ENCODE measurements around the gene FGFRL1.

FGFRL1 gene

DNA sequence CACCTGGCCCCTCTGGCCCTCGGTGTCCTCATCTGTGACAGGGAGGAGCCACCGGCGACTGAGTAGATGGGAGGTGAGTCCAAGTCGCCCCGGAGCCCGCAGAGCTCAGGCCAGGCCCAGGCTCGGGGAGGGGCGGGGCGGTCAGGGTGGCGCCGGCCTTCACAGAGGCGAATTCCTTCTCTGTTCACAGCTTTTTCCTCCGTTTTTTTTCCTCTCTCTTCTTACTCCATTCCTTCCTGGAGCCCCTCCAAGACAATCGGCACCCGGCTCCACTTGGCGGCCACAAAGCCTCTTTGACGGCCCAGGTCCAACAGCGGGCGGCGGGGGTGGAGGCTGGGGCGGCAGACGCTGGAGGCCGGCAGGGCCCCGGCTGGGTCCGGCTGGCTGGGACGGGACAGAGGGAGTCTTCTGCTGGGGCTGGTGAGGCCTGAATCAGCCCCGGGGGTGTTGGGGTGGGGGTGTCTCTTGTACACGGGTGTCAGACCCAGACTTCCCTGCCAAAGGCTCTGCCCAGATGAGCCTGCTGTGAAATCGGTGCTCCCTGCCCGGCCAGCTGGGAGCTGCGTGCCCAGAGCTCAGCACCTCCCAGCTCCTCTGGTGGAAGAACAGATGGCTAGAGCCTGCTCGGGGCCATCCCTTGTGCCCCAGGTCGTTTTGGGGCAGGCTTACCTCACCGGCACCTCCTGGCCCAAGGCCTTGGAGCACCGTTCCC is 22.6 kb downstream of the FGFRL1 start:
- TF ChIP-seq GATA1 (IDR thresholded peaks at IDR 0.05; ENCODE audit: low read depth, low read length) (no peak), POLR2A (IDR thresholded peaks at IDR 0.05; ENCODE audit: low read length) (no peak)
- no peak for DNase-seq

DNA sequence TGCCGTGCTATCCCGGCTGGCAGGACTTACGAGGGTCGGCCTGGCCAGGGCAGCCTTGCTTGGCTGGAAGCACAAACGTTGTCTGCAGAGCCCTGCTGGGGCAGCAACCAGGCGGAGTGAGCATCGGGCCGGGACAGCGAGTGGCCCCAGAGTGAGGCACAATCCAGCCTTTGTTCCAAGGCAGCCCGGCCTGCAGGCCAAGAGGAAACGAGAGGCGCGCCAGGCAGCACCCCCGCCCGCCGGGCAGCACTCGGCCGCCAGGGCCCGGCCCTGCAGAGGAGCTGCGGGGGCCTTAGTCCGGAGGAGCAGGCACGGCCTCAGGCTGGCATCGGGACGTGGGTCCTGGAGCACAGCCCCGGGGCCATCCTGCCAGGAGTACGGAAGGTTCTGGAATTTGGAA is 24.1 kb downstream of the FGFRL1 start:
- no peak for DNase-seq
- TF ChIP-seq GATA1 (IDR thresholded peaks at IDR 0.05; ENCODE audit: low read depth, low read length) (no peak), POLR2A (IDR thresholded peaks at IDR 0.05; ENCODE audit: low read length) (no peak)

DNA sequence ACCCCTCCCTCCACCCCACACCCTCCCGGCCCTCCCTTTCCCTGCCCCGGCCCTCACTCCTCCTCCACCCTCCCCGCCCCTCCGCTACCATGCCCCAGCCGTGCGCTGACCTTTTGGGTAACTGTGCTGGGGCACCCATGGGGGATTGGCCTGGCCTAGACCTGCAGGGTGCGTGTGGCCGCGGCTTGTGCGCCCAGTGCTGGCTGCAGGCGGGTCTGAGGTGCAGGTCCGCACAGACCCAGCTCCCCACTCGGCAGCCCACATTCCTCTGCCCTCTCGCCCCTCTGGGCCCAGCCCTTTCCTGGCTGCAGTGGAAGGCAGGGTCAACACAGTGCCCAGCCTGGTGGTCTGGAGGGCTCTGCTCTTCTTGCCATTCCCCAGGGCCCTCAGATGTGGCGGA is 24.7 kb downstream of the FGFRL1 start:
- DNase-seq: no peak
- TF ChIP-seq POLR2A (IDR thresholded peaks at IDR 0.05; ENCODE audit: low read length): no peak
- no peak for TF ChIP-seq GATA1 (IDR thresholded peaks at IDR 0.05; ENCODE audit: low read depth, low read length)

DNA sequence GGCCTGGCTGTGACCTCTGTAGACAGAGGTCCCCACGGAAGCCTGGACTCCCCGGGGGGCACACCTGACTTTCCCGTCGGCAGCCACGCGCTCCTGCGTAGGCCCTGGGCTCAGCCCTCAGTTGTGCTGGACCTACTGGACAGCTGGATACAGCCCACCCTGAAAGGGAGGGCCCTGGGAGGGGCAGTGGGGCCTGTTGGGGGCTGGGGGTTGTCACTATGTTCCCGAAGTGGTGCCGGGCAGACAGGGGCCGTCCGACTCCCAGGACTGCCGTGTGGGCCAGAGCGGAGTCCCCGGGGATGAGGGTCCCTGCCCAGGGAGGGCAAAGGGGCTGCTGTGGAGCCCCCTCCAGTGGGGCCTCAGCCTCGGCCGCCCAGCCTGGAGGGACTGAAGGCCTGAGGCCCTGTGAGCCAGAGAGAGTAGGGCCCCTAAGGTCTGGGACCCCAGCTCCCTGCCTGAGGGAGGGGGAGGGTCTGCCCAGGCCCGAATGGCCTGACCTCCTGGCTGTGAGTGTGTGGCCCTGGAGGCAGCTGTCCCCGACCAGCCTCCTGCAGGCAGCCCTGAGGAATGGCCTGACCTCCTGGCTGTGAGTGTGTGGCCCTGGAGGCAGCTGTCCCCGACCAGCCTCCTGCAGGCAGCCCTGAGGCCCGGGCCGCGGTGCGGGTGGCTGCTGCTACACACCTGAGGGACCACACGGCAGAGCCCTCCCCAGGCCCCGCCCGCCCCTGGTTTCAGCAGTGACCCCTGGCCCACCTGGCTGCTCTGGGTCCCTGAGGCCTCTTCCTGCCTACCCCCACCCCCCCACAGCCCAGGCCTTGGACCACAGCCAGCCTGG is 25.8 kb downstream of the FGFRL1 start:
- TF ChIP-seq GATA1 (IDR thresholded peaks at IDR 0.05; ENCODE audit: low read depth, low read length) (no peak), POLR2A (IDR thresholded peaks at IDR 0.05; ENCODE audit: low read length) (no peak)

DNA sequence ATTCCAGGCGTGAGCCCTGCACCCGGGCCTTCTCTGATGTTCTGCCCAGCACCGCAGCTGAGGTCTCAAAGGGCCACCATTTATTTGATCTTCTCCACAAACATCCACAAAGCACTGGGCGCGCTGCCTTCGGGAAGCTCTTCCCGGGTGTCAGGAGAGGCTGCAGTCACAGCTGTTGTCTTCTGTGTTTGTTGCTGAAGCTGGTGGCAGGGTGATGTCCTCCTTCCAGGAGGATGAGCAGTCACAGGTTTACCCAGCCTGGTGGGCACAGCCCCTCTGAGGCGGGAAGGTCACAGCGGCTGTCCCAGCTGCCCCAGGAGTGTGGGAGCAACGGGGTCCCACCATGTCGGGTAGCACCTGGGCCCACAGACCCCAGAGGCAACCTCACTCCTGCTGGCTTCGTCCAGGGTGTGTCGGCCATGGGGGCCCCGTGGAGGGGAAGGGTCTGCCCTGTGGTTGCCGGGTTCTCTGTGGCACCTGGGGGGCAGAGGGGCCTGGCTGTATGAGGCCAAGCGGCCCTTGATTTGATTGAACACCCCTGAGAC is 27.6 kb downstream of the FGFRL1 start:
- TF ChIP-seq POLR2A (IDR thresholded peaks at IDR 0.05; ENCODE audit: low read length) (no peak), GATA1 (IDR thresholded peaks at IDR 0.05; ENCODE audit: low read depth, low read length) (no peak)
- no peak for DNase-seq

More for the DNA sequence above, 25.8 kb downstream of the FGFRL1 start:
- no peak for DNase-seq

DNA sequence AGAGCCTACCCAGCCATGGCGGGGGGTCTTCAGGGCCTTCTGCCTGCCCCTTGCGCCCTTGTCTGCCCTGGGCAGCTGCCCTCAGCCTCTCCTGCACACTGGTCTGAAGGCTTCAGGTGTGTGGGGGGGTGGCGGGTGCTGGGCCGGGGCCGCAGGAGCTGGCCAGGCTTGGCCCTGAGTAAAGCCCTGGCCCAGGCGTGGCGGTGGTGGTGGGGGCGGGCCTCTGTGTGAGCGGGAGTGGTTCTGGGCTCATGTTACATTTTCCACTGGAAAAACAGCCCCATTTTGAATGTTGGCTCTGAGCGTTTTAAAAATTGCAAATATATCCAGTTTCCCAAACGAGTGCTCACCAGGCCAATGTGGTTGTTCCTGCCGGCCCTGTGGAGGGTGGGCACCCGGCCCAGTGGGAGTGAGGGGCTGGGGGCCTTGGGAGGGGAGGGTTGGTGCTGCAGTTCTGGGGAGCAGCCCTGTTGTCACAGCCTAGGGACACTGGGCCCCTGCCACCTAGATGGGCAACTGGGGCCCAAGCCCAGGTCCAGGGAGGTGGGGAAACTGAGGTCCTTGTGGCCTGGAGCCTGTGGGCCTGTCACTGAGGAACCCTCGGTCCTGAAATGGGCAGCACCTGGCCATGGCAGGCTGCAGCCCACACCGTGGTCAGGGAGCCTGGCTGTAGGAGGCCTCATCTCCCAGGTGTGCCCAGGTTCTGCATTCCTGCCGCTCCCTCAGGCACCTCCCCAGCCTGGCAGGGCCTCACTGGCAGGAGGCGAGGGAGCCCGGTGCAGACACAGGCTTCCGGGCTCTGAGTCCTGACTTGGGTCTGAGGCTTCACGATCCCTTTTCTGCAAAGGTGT is 28.3 kb downstream of the FGFRL1 start:
- TF ChIP-seq POLR2A (IDR thresholded peaks at IDR 0.05; ENCODE audit: low read length) (no peak), GATA1 (IDR thresholded peaks at IDR 0.05; ENCODE audit: low read depth, low read length) (no peak)

DNA sequence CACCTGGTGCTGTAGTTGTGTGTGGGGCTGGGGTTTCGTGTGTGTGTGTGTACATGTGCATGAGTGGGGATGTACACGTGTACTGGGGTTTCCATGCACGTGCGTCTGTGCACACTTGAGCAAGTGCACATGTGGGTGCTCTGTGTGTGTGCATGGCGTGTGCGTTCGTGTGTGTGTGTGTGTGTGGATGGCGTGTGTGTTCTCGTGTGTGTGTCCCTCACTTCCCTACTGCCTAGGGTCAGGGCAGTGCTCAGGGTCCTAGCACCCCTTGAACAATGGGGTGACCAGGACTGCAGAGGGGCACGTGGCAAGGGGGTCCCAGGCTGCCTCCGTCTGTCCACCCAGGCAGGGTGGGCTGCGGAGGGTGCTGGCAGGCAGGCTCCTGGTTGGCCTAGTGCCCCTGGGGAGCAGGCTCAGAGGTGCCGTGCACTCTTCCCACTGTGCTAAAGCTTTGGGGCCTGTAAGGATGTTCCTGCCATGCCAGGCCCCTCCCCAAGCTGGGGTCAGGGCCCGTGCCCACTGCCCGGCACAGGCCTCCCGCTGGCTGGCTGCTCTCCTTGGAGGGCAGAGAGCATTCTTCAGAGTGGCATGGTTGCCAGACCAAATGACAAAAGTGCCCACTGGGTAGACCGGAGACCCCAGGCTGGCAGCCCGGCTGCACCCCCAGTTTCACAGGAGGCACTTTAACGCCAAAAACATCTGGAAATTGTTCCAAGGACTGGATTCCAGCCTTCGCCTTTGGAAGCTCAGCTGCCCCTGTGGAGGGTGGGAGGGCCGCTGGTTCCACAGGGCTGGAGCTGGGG is 29.1 kb downstream of the FGFRL1 start:
- no peak for DNase-seq
- TF ChIP-seq POLR2A (IDR thresholded peaks at IDR 0.05; ENCODE audit: low read length) (no peak), GATA1 (IDR thresholded peaks at IDR 0.05; ENCODE audit: low read depth, low read length) (no peak)

More for the DNA sequence above, 28.3 kb downstream of the FGFRL1 start:
- no peak for DNase-seq

DNA sequence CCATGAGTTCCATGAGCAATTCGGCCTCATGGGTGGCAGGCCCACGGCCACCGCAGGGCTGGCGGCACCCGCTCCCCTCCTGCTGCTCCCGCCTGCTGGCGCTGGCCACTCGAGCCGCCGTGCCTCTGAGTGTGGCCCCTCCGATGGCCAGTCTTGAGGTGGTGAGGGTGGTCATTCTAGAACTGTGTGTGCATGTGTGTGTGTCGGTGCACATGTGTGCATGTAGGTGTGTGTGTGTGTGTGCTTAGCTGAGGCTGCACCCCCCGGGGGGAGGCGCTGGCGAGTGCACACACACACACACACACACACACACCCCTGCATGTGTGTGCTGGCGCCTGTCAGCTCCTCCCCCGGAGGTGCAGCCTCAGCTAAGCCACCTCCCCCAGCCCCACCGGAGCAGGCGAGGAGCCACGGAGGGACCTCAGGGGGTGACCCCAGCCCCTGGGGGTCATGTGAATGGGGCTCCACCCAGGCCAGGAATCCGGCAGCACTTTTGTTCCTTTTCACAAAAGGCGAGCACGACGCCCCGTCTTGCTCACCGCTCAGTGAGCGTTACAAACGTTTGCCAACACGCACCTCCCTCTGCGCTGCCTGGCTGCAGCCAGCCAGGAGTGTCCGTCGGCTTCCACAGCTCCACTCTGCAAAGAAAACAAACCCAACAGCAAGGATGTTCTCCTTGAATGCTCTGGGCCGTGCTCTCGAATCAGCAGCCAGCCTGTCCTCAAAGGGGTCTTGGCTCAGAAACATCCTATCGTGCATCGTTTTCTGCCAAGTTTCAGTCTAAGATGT is 29.9 kb downstream of the FGFRL1 start:
- DNase-seq: no peak
- TF ChIP-seq GATA1 (IDR thresholded peaks at IDR 0.05; ENCODE audit: low read depth, low read length) (no peak), POLR2A (IDR thresholded peaks at IDR 0.05; ENCODE audit: low read length) (no peak)

DNA sequence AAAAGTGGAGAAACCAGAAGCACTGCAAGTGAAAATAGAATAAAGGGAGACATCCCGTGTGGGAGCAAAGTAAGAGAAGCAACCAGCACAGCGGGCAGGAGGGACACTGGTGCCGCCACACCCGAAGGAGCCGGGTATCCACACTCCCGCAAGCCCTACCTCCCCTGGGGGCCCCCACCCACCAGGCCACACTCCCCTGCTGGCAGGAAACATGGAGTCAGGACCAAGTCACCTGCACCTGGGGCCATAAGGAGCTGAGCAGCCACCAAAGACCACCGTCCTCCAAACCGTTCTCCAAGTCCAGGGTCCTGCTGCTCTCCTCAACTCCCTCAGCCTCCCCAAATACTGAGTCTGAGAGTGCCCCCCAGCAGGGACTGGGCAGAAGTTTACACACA is 30.5 kb downstream of the FGFRL1 start:
- TF ChIP-seq GATA1 (IDR thresholded peaks at IDR 0.05; ENCODE audit: low read depth, low read length): no peak
- no peak for TF ChIP-seq POLR2A (IDR thresholded peaks at IDR 0.05; ENCODE audit: low read length)
- no peak for DNase-seq

DNA sequence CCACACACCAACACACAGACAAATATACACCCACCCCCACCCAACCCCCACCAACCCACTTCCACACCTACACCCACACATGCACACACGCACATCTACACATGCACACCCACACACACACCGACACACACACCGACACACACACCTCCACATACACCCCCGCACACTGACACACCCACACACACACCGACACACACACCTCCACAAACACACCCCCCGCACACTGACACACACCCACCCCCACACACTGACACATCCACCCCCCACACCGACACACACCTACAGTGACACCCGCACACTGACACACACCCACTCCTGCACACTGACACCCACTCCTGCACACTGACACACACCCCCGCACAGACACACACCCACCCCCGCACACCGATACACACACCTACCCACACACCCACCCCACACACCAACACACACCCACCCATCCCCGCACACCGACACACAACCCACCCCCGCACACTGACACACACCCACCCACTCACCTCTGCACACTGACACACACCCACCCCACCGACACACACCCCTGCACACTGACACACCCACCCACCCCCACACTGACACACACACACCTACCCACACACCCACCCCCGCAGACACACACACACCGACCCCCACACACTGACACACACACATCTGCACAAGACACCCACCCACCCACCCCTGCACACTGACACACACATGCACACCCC is 31.1 kb downstream of the FGFRL1 start:
- DNase-seq: no peak

DNA sequence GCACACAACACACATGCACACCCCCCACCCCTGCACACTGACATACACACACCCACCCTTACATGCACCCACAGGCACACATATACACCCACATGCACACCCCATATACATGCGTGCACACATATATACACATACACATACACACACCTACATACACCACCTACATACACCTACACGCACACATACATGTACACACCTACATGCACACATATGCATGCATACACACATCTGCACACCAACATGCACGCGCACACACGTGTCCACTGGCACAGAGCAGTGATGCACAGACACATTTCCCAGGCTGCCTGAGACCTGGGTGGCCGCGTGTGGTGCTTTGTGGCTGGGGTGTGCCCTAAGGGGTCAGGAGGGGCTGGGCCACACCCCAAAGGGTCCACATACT is 31.7 kb downstream of the FGFRL1 start:
- TF ChIP-seq GATA1 (IDR thresholded peaks at IDR 0.05; ENCODE audit: low read depth, low read length): no peak
- no peak for TF ChIP-seq POLR2A (IDR thresholded peaks at IDR 0.05; ENCODE audit: low read length)
- no peak for DNase-seq

More for the DNA sequence above, 31.1 kb downstream of the FGFRL1 start:
- TF ChIP-seq GATA1 (IDR thresholded peaks at IDR 0.05; ENCODE audit: low read depth, low read length) (no peak), POLR2A (IDR thresholded peaks at IDR 0.05; ENCODE audit: low read length) (no peak)
